ENCODE results near the gene FBXO7.

FBXO7 gene

DNA sequence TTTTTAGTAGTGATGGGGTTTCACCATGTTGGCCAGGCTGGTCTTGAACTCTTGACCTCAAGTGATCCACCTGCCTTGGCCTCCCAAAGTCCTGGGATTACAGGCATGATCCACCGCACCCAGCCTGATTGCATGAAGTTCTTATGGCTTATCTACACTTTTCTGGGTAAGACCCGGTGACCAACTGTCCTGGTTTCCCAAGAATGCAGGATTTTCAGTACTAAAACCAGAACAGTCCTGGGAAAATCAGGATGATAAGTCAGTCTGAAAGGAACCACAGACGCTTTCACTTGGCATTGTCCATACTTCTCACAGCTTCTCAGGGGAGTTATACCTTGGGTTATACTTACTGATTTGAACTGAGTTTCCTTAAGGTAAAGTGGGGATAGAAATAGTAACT is 8.9 kb upstream of the FBXO7 start:
- H3K27me3 ChIP-seq (ENCODE audit: low read depth, low read length) = peaks cover 50% of the 10 kb centered on the region
- H3K79me2 ChIP-seq (ENCODE audit: low read length) = no peaks in the 10 kb centered on the region
- no peaks in the 10 kb centered on the region for H3K36me3 ChIP-seq (replicated peaks; ENCODE audit: low read depth, low read length)
- H3K9me3 ChIP-seq (ENCODE audit: insufficient read depth, low read length) = no peaks in the 10 kb centered on the region
- H3K4me1 ChIP-seq (ENCODE audit: low read length) = peaks cover 2% of the 10 kb centered on the region
- TF ChIP-seq CTCF (IDR thresholded peaks at IDR 0.05; ENCODE audit: low read depth, low read length) (no peak), EZH2phosphoT487 (IDR thresholded peaks at IDR 0.05; ENCODE audit: low read depth) (no peak)
- H4K20me1 ChIP-seq (ENCODE audit: insufficient read depth, low read length) = no peaks in the 10 kb centered on the region
- no peak overlapping the region for H3K4me3 ChIP-seq (ENCODE audit: low read length)
- no peak overlapping the region for H3K4me2 ChIP-seq (ENCODE audit: low read length)
- no peak overlapping the region for H2AFZ ChIP-seq (ENCODE audit: low read depth, low read length)
- H3K27ac ChIP-seq (ENCODE audit: low read length) = no peak overlapping the region
- H3K9ac ChIP-seq (ENCODE audit: low read length) = no peak overlapping the region

GRCh38 chr22:32466496-32466895 is 8.1 kb upstream of the FBXO7 start:
- Histone ChIP-seq H3K4me3 (ENCODE audit: low read length) (no peak overlapping the region), H3K36me3 (replicated peaks; ENCODE audit: low read depth, low read length) (no peaks in the 10 kb centered on the region), H3K9ac (ENCODE audit: low read length) (no peak overlapping the region), H3K27me3 (ENCODE audit: low read depth, low read length) (peaks cover 55% of the 10 kb centered on the region), H3K4me1 (ENCODE audit: low read length) (no peaks in the 10 kb centered on the region), H2AFZ (ENCODE audit: low read depth, low read length) (no peak overlapping the region), H4K20me1 (ENCODE audit: insufficient read depth, low read length) (no peaks in the 10 kb centered on the region), H3K4me2 (ENCODE audit: low read length) (no peak overlapping the region), H3K79me2 (ENCODE audit: low read length) (no peaks in the 10 kb centered on the region), H3K27ac (ENCODE audit: low read length) (no peak overlapping the region), H3K9me3 (ENCODE audit: insufficient read depth, low read length) (no peaks in the 10 kb centered on the region)
- no peak for TF ChIP-seq CTCF (IDR thresholded peaks at IDR 0.05; ENCODE audit: low read depth, low read length)

DNA sequence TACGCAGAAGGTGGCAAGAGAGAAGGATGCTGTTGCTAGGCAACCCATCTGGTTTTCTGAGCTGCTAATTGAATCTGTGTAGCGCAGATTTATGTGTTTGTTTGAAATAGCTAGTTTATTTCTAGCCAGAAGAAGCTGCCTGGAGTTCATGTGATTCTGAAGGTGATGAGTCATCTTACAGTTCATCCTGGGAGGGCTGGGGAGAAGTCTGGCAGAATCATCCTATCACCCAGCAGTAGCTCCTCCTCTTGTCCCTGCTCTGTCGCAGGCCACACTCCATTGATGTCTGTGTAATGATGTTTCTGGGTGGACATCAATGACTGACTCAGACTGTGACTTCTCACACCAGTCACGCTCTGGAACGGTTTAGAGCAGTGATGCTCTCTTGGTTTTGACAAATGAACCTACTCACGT is 4.8 kb upstream of the FBXO7 start:
- Histone ChIP-seq H3K79me2 (ENCODE audit: low read length) (peaks cover under 1% of the 10 kb centered on the region; the same call in 1 of the 2 replicates), H3K27ac (ENCODE audit: low read length) (no peak overlapping the region), H3K4me3 (ENCODE audit: low read length) (no peak overlapping the region), H3K4me2 (ENCODE audit: low read length) (no peak overlapping the region), H3K4me1 (ENCODE audit: low read length) (peaks cover 9% of the 10 kb centered on the region), H4K20me1 (ENCODE audit: insufficient read depth, low read length) (no peaks in the 10 kb centered on the region), H3K27me3 (ENCODE audit: low read depth, low read length) (peaks cover 34% of the 10 kb centered on the region), H2AFZ (ENCODE audit: low read depth, low read length) (no peak overlapping the region), H3K9me3 (ENCODE audit: insufficient read depth, low read length) (no peaks in the 10 kb centered on the region), H3K9ac (ENCODE audit: low read length) (no peak overlapping the region), H3K36me3 (replicated peaks; ENCODE audit: low read depth, low read length) (no peaks in the 10 kb centered on the region)
- TF ChIP-seq EZH2phosphoT487 (IDR thresholded peaks at IDR 0.05; ENCODE audit: low read depth) (no peak), CTCF (IDR thresholded peaks at IDR 0.05; ENCODE audit: low read depth, low read length) (no peak)

GRCh38 chr22:32473388-32473952 is 1.1 kb upstream of the FBXO7 start:
- H3K4me1 ChIP-seq (ENCODE audit: low read length) = peaks cover 20% of the 10 kb centered on the region
- peak overlapping the region; percentile 17 for H3K27ac ChIP-seq (ENCODE audit: low read length)

More at GRCh38 chr22:32473388-32473952, 1.1 kb upstream of the FBXO7 start:
- peak; percentile 84 for TF ChIP-seq CTCF (IDR thresholded peaks at IDR 0.05; ENCODE audit: low read depth, low read length)
- TF ChIP-seq EZH2phosphoT487 (IDR thresholded peaks at IDR 0.05; ENCODE audit: low read depth) = no peak
- Histone ChIP-seq H3K36me3 (replicated peaks; ENCODE audit: low read depth, low read length) (no peaks in the 10 kb centered on the region), H3K4me2 (ENCODE audit: low read length) (peak overlapping the region; percentile 91), H4K20me1 (ENCODE audit: insufficient read depth, low read length) (peaks cover 27% of the 10 kb centered on the region), H2AFZ (ENCODE audit: low read depth, low read length) (peak overlapping the region; percentile 53; the same call in 1 of the 2 replicates), H3K9me3 (ENCODE audit: insufficient read depth, low read length) (no peaks in the 10 kb centered on the region), H3K27me3 (ENCODE audit: low read depth, low read length) (0 out of 2 replicates have a peak, but pooled peaks cover 16% of the 10 kb centered on the region), H3K79me2 (ENCODE audit: low read length) (peaks cover 37% of the 10 kb centered on the region), H3K4me3 (ENCODE audit: low read length) (peak overlapping the region; percentile 84), H3K9ac (ENCODE audit: low read length) (peak overlapping the region; percentile 82)

All from OCI-LY3 (cell line).